GM12878 (cell line): Measurements from ENCODE around the gene TNFRSF8. TPM values are rescaled to one million over a fixed set of nuclear protein-coding genes. Genes with fewer than 3 reads are reported as not detected.

Experiments
- ATAC-seq: fragments of 200-7000 bp; cut with Tn5 transposase; 3 replicates; pipeline ENCODE4 v1.9.1; 2020; ENCODE audit warnings: mild to moderate bottlenecking, moderate library complexity
- BruUV-seq: library from RNA; stranded (reverse); fragments of 400-500 nt; replicated peaks from 2 replicates; lab custom pipeline; 2021; lab: Mats Ljungman, UMichigan
- CTCF ChIA-PET: fragments of 300-600 bp; sonication (Branson Sonifier 250); formaldehyde crosslinking; extraction: SDS; loops from one replicate; lab custom pipeline; 2021; ENCODE audit warnings: inconsistent platforms; lab: Yijun Ruan, JAX
- POLR2A ChIA-PET: fragments of 350-600 bp; formaldehyde crosslinking; extraction: SDS; loops from one replicate; lab custom pipeline; 2021; ENCODE audit warnings: inconsistent platforms; lab: Charles Lee
- RAD21 ChIA-PET: fragments of 300-600 bp; sonication (Branson Sonifier 250); formaldehyde crosslinking; loops from one replicate; lab custom pipeline; 2023; ENCODE audit warnings: antibody characterized with exemption; ENCODE audit not compliant: unreplicated experiment; lab: Charles Lee
- SMC1A ChIA-PET: fragments of 300-600 bp; sonication (Branson Sonifier 250); formaldehyde crosslinking; loops from one replicate; lab custom pipeline; 2023; ENCODE audit not compliant: unreplicated experiment, uncharacterized antibody; lab: Charles Lee
- DNase-seq: peaks from one replicate; pipeline ENCODE4 v3.0.0-alpha.2; 2011; ENCODE audit warnings: low read depth, low spot score
- FAIRE-seq: peaks from 3 replicates; lab custom pipeline; 2011; peaks lifted over from hg19 to GRCh38; lab: Jason Lieb, UNC
- H2AFZ ChIP-seq: 2 replicates; pipeline ENCODE4 v1.6.0; 2011; ENCODE audit warnings: low read depth, low read length, control low read depth; ENCODE audit not compliant: control insufficient read depth
- H3K27ac ChIP-seq: 2 replicates; pipeline ENCODE4 v1.5.1; 2011; ENCODE audit warnings: control low read depth; ENCODE audit not compliant: control insufficient read depth, insufficient read depth
- H3K27me3 ChIP-seq, 2 experiments: replicated peaks in 1 of 2; 2 replicates each; pipeline versions ENCODE4 v1.6.0 to v1.6.1; 2011; ENCODE audit warnings: low read length in 1 of 2; ENCODE audit not compliant: control insufficient read depth in 2 of 2, insufficient read depth in 2 of 2
- H3K36me3 ChIP-seq, 2 experiments: 2 replicates each; pipeline ENCODE4 v1.5.1; 2011; ENCODE audit warnings: low read length in 1 of 2; ENCODE audit not compliant: control insufficient read depth in 2 of 2, insufficient read depth in 2 of 2
- H3K4me1 ChIP-seq: 2 replicates; pipeline ENCODE4 v1.6.1; 2011; ENCODE audit warnings: mild to moderate bottlenecking, low read length, moderate library complexity, mixed read lengths; ENCODE audit not compliant: control insufficient read depth, insufficient read depth
- H3K4me2 ChIP-seq: 2 replicates; pipeline ENCODE4 v1.6.0; 2011; ENCODE audit warnings: control low read depth; ENCODE audit not compliant: control insufficient read depth, insufficient read depth
- H3K4me3 ChIP-seq: fragments of 200-600 bp; sonication (generic); 2 replicates; pipeline ENCODE4 v1.5.1; 2016
- H3K79me2 ChIP-seq: 2 replicates; pipeline ENCODE4 v1.6.0; 2011; ENCODE audit warnings: low read length; ENCODE audit not compliant: control insufficient read depth, insufficient read depth
- H3K9ac ChIP-seq: 2 replicates; pipeline ENCODE4 v1.8.0; 2011; ENCODE audit warnings: low read length, control low read depth, mixed read lengths; ENCODE audit not compliant: control insufficient read depth, insufficient read depth
- H3K9me3 ChIP-seq: replicated peaks from 3 replicates; pipeline ENCODE4 v1.5.1; 2011; ENCODE audit warnings: mild to moderate bottlenecking, low read length; ENCODE audit not compliant: control insufficient read depth, insufficient read depth
- H4K20me1 ChIP-seq: 2 replicates; pipeline ENCODE4 v1.6.0; 2011; ENCODE audit not compliant: control insufficient read depth, insufficient read depth
- KAT2A ChIP-seq: conservative IDR thresholded peaks from 2 replicates; pipeline ENCODE4 v1.6.1; 2011; ENCODE audit warnings: low read depth, low read length; ENCODE audit not compliant: control insufficient read depth
- PAX5 ChIP-seq: IDR thresholded peaks from 2 replicates; pipeline ENCODE4 v1.6.1; 2011; ENCODE audit warnings: low read depth, low read length, borderline replicate concordance
- POLR2A ChIP-seq: IDR thresholded peaks from 2 replicates; pipeline ENCODE4 v1.6.1; 2011; ENCODE audit warnings: low read depth, mild to moderate bottlenecking, low read length
- TBL1XR1 ChIP-seq: IDR thresholded peaks from 2 replicates; pipeline ENCODE4 v1.6.1; 2012; ENCODE audit warnings: low read depth, low read length, improper control_type of control experiment
- WGBS: methylation state at CpG from one replicate; pipeline ENCODE4 v1.1.6; 2016; ENCODE audit warnings: low lambda C conversion rate; ENCODE audit not compliant: insufficient replicate concordance, insufficient coverage; ENCODE audit errors: missing lambda C conversion rate; 5-methylcytosine and 5-hydroxymethylcytosine counted together
- in situ Hi-C: fragments of 300-500 bp; cut with MboI; formaldehyde crosslinking; loops from 9 replicates; pipeline ENCODE4 v1.14.3; 2018; ENCODE audit warnings: mixed read lengths
- intact Hi-C: fragments of 100-400 bp; cut with micrococcal nuclease; formaldehyde crosslinking; loops from one replicate; pipeline ENCODE4 v1.14.2; 2022; ENCODE audit not compliant: unreplicated experiment
- polyA plus RNA-seq, 11 experiments: library from polyadenylated mRNA; depleted of rRNA in 4 of 11; unstranded in 6 of 11; stranded (reverse) in 5 of 11; fragments of >200 nt; fragmentation: Nextera tagmentation in 4 of 11; fragmentation: Illumina TruSeq in 1 of 11; extraction: Ambion mirVana in 4 of 11; extraction: Trizol in 1 of 11; gene quantifications; 1 replicate in 1 of 11; 2 replicates in 10 of 11; pipeline versions ENCODE4 v1.2.1 to v1.2.3, GENCODE V29; 2011 to 2016; ENCODE audit warnings: inconsistent platforms in 2 of 11, missing spikeins in 2 of 11, low read depth in 1 of 11
- total RNA-seq, 4 experiments: library from RNA; depleted of rRNA in 3 of 4; stranded (reverse); fragments of >200 nt in 3 of 4; fragmentation: Illumina TruSeq in 1 of 4; extraction: Trizol in 1 of 4; gene quantifications; 2 replicates each; pipeline versions ENCODE4 v1.2.1 to v1.2.3, GENCODE V29; 2013 to 2021

Gene TNFRSF8
- total and polyA plus RNA-seq, 10 of the 15 experiments (the other 5 are each of a cell fraction or from before 2014, with no cell fraction given) = 9.8 to 114 (median 58.8) TPM

DNA sequence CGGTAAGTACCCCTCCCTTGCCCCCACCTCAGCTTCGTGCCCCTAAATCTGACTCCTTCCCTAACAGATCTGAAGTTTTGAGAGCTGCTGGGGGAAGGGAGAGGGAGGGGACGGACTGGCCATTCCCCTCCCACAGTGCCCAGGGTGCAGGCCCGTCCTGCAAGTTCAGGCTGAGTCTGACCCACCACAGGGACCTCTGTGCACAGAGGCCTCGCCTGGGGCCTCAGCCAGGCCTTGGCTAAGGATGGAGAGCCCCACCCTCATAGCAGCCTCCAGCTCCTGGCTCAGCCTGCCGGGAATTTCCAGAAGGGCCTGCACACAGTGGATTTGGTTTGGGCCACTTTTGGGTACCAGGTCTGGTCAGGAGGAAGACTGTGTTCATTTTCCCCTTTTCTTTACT, 72.5 kb downstream of the TNFRSF8 start:
- no TSS peak for BruUV-seq
- intact Hi-C loops = loop anchor here (5.0 kb wide), 1 partner anchor 37 kb away; no protein-coding TSS in a partner anchor
- Histone ChIP-seq H3K4me1 (no peaks in the 10 kb centered on the region), H3K4me2 (no peak overlapping the region), H3K27ac (no peak overlapping the region), H3K9me3 (no peaks in the 10 kb centered on the region), H3K36me3 (peaks cover 7 to 16% of the 10 kb centered on the region in 2 experiments), H3K79me2 (no peaks in the 10 kb centered on the region), H3K4me3 (no peak overlapping the region), H4K20me1 (no peaks in the 10 kb centered on the region), H3K9ac (no peak overlapping the region), H2AFZ (no peak overlapping the region), H3K27me3 (no peaks in the 10 kb centered on the region)
- POLR2A ChIA-PET = interaction anchor here (0.6 kb wide), 1 partner anchor 68 kb away, joined by 3 read pairs; no protein-coding TSS in a partner anchor
- CTCF ChIA-PET = interaction anchor here (1.0 kb wide), 1 partner anchor 11 kb away, joined by 3 read pairs; no protein-coding TSS in a partner anchor
- RAD21 ChIA-PET = interaction anchor here (2.3 kb wide), 1 partner anchor 11 kb away, joined by 7 read pairs; no protein-coding TSS in a partner anchor
- SMC1A ChIA-PET = interaction anchor here (0.6 to 1.5 kb wide), 3 partner anchors 12 to 22 kb away, joined by 3 to 5 read pairs (median 3); no protein-coding TSS in a partner anchor
- in situ Hi-C loops = no loop called here
- DNase-seq (no peak), FAIRE-seq (no peak), ATAC-seq (no peak; the same call in 2 of the 3 replicates)
- TF ChIP-seq TBL1XR1 (no peak), POLR2A (peak; percentile 42; the same call in 1 of the 2 replicates)
- WGBS = 61% methylated on average over 6 of the region's 6 CpGs

DNA sequence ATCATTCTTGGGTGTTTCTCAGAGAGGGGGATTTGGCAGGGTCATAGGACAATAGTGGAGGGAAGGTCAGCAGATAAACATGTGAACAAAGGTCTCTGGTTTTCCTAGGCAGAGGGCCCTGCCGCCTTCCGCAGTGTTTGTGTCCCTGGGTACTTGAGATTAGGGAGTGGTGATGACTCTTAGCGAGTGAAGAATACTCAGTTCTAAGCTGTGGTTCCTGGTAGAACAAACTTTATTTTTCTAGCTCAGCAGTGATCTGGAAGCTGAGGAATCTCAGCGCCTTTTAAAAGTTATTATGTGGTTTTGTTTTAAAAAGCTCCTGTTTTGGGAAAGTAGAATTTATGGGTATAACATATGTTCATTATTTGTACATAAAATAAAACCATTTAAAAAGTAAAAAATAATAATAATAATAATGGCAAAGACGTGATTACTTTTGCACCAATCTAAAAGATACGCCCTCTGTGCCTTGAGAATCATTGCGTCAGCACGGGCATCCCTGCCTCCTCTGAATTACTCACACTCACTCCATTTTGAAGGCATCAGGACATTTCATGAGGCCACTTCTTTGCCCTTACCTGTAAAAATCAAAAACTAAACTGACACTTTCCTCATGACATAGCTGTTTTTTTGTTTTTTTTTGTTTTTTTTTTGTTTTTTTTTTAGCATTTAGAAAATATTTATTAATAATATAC, 74.0 kb downstream of the TNFRSF8 start:
- Histone ChIP-seq H4K20me1 (no peaks in the 10 kb centered on the region), H3K27ac (no peak overlapping the region), H2AFZ (no peak overlapping the region), H3K4me2 (no peak overlapping the region), H3K4me3 (no peak overlapping the region), H3K36me3 (peaks cover 14 to 18% of the 10 kb centered on the region in 2 experiments), H3K9ac (no peak overlapping the region), H3K79me2 (no peaks in the 10 kb centered on the region), H3K27me3 (no peaks in the 10 kb centered on the region), H3K4me1 (no peaks in the 10 kb centered on the region; the same call in 1 of the 2 replicates), H3K9me3 (no peaks in the 10 kb centered on the region)
- no TSS peak for BruUV-seq
- ChIA-PET POLR2A (interaction anchor here (0.6 to 0.7 kb wide), 2 partner anchors 13 to 118 kb away, joined by 3 read pairs; partner anchors contain the start of gene MIIP), RAD21 (interaction anchor here (0.6 to 1.5 kb wide), 2 partner anchors 12 to 459 kb away, joined by 3 to 5 read pairs; no protein-coding TSS in a partner anchor), CTCF (interaction anchor here (0.9 to 1.6 kb wide), 6 partner anchors 9 to 59 kb away, joined by 3 to 8 read pairs (median 4); no protein-coding TSS in a partner anchor), SMC1A (interaction anchor here (0.9 to 1.8 kb wide), 6 partner anchors 10 to 37 kb away, joined by 3 to 8 read pairs (median 3); no protein-coding TSS in a partner anchor)
- FAIRE-seq (no peak), DNase-seq (no peak), ATAC-seq (no peak)
- 68% methylated on average over 8 of the region's 8 CpGs for WGBS
- no peak for TF ChIP-seq KAT2A
- TF ChIP-seq PAX5 = no peak
- in situ Hi-C loops = no loop called here
- intact Hi-C loops = loop anchor here (5.0 kb wide), 1 partner anchor 35 kb away; no protein-coding TSS in a partner anchor
